HG03469 (cell line): Measurements from ENCODE around the gene ZKSCAN5.
"Not testable (repeated sequence)": the region's sequence is repeated elsewhere in the genome, so short reads cannot be mapped to it uniquely, and the experiment has no call there.

Experiments
- ATAC-seq: cut with Tn5 transposase; IDR thresholded peaks from one replicate; pipeline ENCODE4 v1.9.1; 2021; ENCODE audit warnings: mild to moderate bottlenecking, moderate library complexity, moderate number of reproducible peaks; ENCODE audit not compliant: unreplicated experiment

Gene ZKSCAN5

GRCh38 chr7:99497766-99498545 is 6.5 kb upstream of the ZKSCAN5 start:
- ATAC-seq = no peak

- no peak for ATAC-seq
Measured at GRCh38 chr7:99498546-99498944, 5.9 kb upstream of the ZKSCAN5 start.

- ATAC-seq = peak; percentile 5
Measured at GRCh38 chr7:99499371-99499720, 5.1 kb upstream of the ZKSCAN5 start.

- peak; percentile 32 for ATAC-seq
Measured at GRCh38 chr7:99499721-99500636, 4.5 kb upstream of the ZKSCAN5 start, which contains the start of gene ZNF394. TSS of gene ZNF394 (minus strand) at chr7:99500281. CDS start at chr7:99500093, 188 bp downstream.

- no peak for ATAC-seq
Measured at GRCh38 chr7:99500637-99501009, 3.8 kb upstream of the ZKSCAN5 start.

GRCh38 chr7:99501236-99501635 is 3.2 kb upstream of the ZKSCAN5 start:
- not testable (repeated sequence) for ATAC-seq

GRCh38 chr7:99504281-99504602 is 220 bp upstream of the ZKSCAN5 start:
- ATAC-seq = no peak

- no peak for ATAC-seq
Measured at GRCh38 chr7:99505324-99505662, 831 bp downstream of the ZKSCAN5 start.

- no peak for ATAC-seq
Measured at GRCh38 chr7:99514050-99514449, 9.6 kb downstream of the ZKSCAN5 start.

- no peak for ATAC-seq
Measured at GRCh38 chr7:99521399-99521798, 16.9 kb downstream of the ZKSCAN5 start.

- ATAC-seq = no peak
Measured at GRCh38 chr7:99525713-99526440, 21.4 kb downstream of the ZKSCAN5 start.

- ATAC-seq = no peak
Measured at GRCh38 chr7:99531354-99531765, 26.9 kb downstream of the ZKSCAN5 start.

GRCh38 chr7:99535667-99536066 is 31.2 kb downstream of the ZKSCAN5 start:
- no peak for ATAC-seq

GRCh38 chr7:99539213-99539811 is 34.9 kb downstream of the ZKSCAN5 start:
- ATAC-seq = no peak

- no peak for ATAC-seq
Measured at GRCh38 chr7:99540542-99540941, 36.1 kb downstream of the ZKSCAN5 start.

- no peak for ATAC-seq
Measured at GRCh38 chr7:99541212-99541611, 36.8 kb downstream of the ZKSCAN5 start.

GRCh38 chr7:99543081-99543671 is 38.7 kb downstream of the ZKSCAN5 start:
- no peak for ATAC-seq

- no peak for ATAC-seq
Measured at GRCh38 chr7:99543916-99544315, 39.5 kb downstream of the ZKSCAN5 start.

GRCh38 chr7:99545308-99545707 is 40.8 kb downstream of the ZKSCAN5 start:
- not testable (repeated sequence) for ATAC-seq

- ATAC-seq = not testable (repeated sequence)
Measured at GRCh38 chr7:99549545-99549944, 45.1 kb downstream of the ZKSCAN5 start.

- no peak for ATAC-seq
Measured at GRCh38 chr7:99551334-99551733, 46.9 kb downstream of the ZKSCAN5 start.
